Mesendoderm (in vitro differentiated cells): Measurements from ENCODE around the gene TBC1D1.

Experiments used
- DNase-seq: peaks from one replicate; pipeline ENCODE4 v3.0.0; 2013
- H2AK5ac ChIP-seq: 2 replicates; pipeline ENCODE4 v1.6.1; 2013; ENCODE audit warnings: low read length, inconsistent platforms
- H2BK120ac ChIP-seq: 2 replicates; pipeline ENCODE4 v1.6.1; 2013; ENCODE audit warnings: low read depth, mild to moderate bottlenecking, low read length, moderate library complexity, mixed read lengths
- H2BK15ac ChIP-seq: replicated peaks from 2 replicates; pipeline ENCODE4 v1.6.1; 2013; ENCODE audit warnings: low read depth, mild to moderate bottlenecking, moderate library complexity
- H2BK5ac ChIP-seq: 2 replicates; pipeline ENCODE4 v1.6.1; 2013; ENCODE audit warnings: low read length, inconsistent platforms
- H3K18ac ChIP-seq: 2 replicates; pipeline ENCODE4 v1.6.1; 2013; ENCODE audit warnings: mild to moderate bottlenecking, low read length, mixed read lengths
- H3K23ac ChIP-seq: one replicate; pipeline ENCODE4 v1.6.1; 2013; ENCODE audit warnings: low read length
- H3K27ac ChIP-seq: 2 replicates; pipeline ENCODE4 v1.5.1; 2013; ENCODE audit warnings: low read depth, mild to moderate bottlenecking, inconsistent platforms, low read length, moderate library complexity
- H3K27me3 ChIP-seq: 2 replicates; pipeline ENCODE4 v1.6.1; 2013; ENCODE audit warnings: low read length, control low read depth, mild to moderate bottlenecking, inconsistent platforms; ENCODE audit not compliant: insufficient read depth, poor library complexity
- H3K36me3 ChIP-seq: 2 replicates; pipeline ENCODE4 v1.6.1; 2013; ENCODE audit warnings: low read length, inconsistent platforms; ENCODE audit not compliant: control insufficient read depth, insufficient read depth
- H3K4ac ChIP-seq: one replicate; pipeline ENCODE4 v1.6.1; 2013; ENCODE audit warnings: low read depth, mild to moderate bottlenecking, low read length, moderate library complexity
- H3K4me1 ChIP-seq: 2 replicates; pipeline ENCODE4 v1.6.1; 2013; ENCODE audit warnings: low read depth, low read length, inconsistent platforms; ENCODE audit not compliant: control insufficient read depth
- H3K4me2 ChIP-seq: 2 replicates; pipeline ENCODE4 v1.6.1; 2013; ENCODE audit warnings: low read length
- H3K4me3 ChIP-seq: 2 replicates; pipeline ENCODE4 v1.5.1; 2013; ENCODE audit warnings: mild to moderate bottlenecking, low read length
- H3K56ac ChIP-seq: one replicate; pipeline ENCODE4 v1.6.1; 2013; ENCODE audit warnings: low read length
- H3K79me1 ChIP-seq: 2 replicates; pipeline ENCODE4 v1.6.1; 2013; ENCODE audit warnings: low read length, inconsistent platforms
- H3K79me2 ChIP-seq: 2 replicates; pipeline ENCODE4 v1.6.1; 2013; ENCODE audit warnings: mild to moderate bottlenecking, low read length; ENCODE audit not compliant: control insufficient read depth, insufficient read depth
- H3K9ac ChIP-seq: 2 replicates; pipeline ENCODE4 v1.6.1; 2013; ENCODE audit warnings: low read length, inconsistent platforms
- H4K5ac ChIP-seq: one replicate; pipeline ENCODE4 v1.6.1; 2013; ENCODE audit warnings: low read length
- H4K8ac ChIP-seq: one replicate; pipeline ENCODE4 v1.6.1; 2013; ENCODE audit warnings: low read depth, mild to moderate bottlenecking, control low read depth, low read length, moderate library complexity
- WGBS: extraction: QIAGEN DNeasy Blood & Tissue Kit; methylation state at CpG from one replicate; pipeline ENCODE4 v1.1.7; 2013; ENCODE audit warnings: low lambda C conversion rate, missing lambda C conversion rate; ENCODE audit not compliant: insufficient coverage; ENCODE audit errors: extremely low coverage; 5-methylcytosine and 5-hydroxymethylcytosine counted together

TBC1D1 gene

GRCh38 chr4:38179690-38180377 lies 288.9 kb downstream of the TBC1D1 start:
- Histone ChIP-seq H3K79me1 (no peaks in the 10 kb centered on the region), H2BK5ac (no peak overlapping the region), H2BK120ac (no peak overlapping the region), H2BK15ac (no peak overlapping the region), H3K23ac (no peak overlapping the region), H3K56ac (no peak overlapping the region), H3K4me1 (no peaks in the 10 kb centered on the region), H4K5ac (no peak overlapping the region), H4K8ac (no peak overlapping the region), H3K27ac (no peak overlapping the region), H3K4me2 (no peak overlapping the region), H3K36me3 (no peaks in the 10 kb centered on the region), H3K9ac (no peak overlapping the region), H3K79me2 (no peaks in the 10 kb centered on the region), H2AK5ac (no peak overlapping the region), H3K4ac (no peak overlapping the region), H3K4me3 (no peak overlapping the region), H3K18ac (no peak overlapping the region), H3K27me3 (no peaks in the 10 kb centered on the region)
- DNase-seq, result peak; percentile 74
- no CpG with 5 or more reads among the region's 6 CpGs for WGBS

- Histone ChIP-seq H3K56ac (no peak overlapping the region), H3K27me3 (no peaks in the 10 kb centered on the region), H3K4ac (no peak overlapping the region), H3K36me3 (no peaks in the 10 kb centered on the region), H3K23ac (no peak overlapping the region), H4K8ac (no peak overlapping the region), H2BK120ac (no peak overlapping the region), H3K4me3 (no peak overlapping the region), H4K5ac (no peak overlapping the region), H2AK5ac (no peak overlapping the region), H3K18ac (no peak overlapping the region), H3K4me2 (no peak overlapping the region), H2BK15ac (no peak overlapping the region), H2BK5ac (no peak overlapping the region), H3K4me1 (no peaks in the 10 kb centered on the region), H3K79me2 (no peaks in the 10 kb centered on the region), H3K27ac (no peak overlapping the region), H3K9ac (no peak overlapping the region), H3K79me1 (no peaks in the 10 kb centered on the region)
- peak; percentile 56 for DNase-seq
- WGBS, result no CpG with 5 or more reads among the region's 2 CpGs
These were observed 289.6 kb downstream of the TBC1D1 start for GRCh38 chr4:38180456-38180855.

GRCh38 chr4:38181286-38181685 lies 290.4 kb downstream of the TBC1D1 start:
- no CpG with 5 or more reads among the region's 3 CpGs for WGBS
- Histone ChIP-seq H3K36me3 (no peaks in the 10 kb centered on the region), H3K4me1 (no peaks in the 10 kb centered on the region), H3K56ac (no peak overlapping the region), H4K8ac (no peak overlapping the region), H3K27ac (no peak overlapping the region), H2AK5ac (no peak overlapping the region), H3K4ac (no peak overlapping the region), H4K5ac (no peak overlapping the region), H3K23ac (no peak overlapping the region), H3K79me2 (no peaks in the 10 kb centered on the region), H3K79me1 (no peaks in the 10 kb centered on the region), H2BK120ac (no peak overlapping the region), H2BK15ac (no peak overlapping the region), H3K9ac (no peak overlapping the region), H3K27me3 (no peaks in the 10 kb centered on the region), H3K18ac (no peak overlapping the region), H2BK5ac (no peak overlapping the region), H3K4me2 (no peak overlapping the region), H3K4me3 (no peak overlapping the region)
- DNase-seq, result no peak

- no peak for DNase-seq
- H4K5ac ChIP-seq, result no peak overlapping the region
- H3K4me1 ChIP-seq, result no peaks in the 10 kb centered on the region
- no peak overlapping the region for H3K4me3 ChIP-seq
- no peak overlapping the region for H2BK120ac ChIP-seq
- H3K36me3 ChIP-seq, result no peaks in the 10 kb centered on the region
- no peak overlapping the region for H2BK15ac ChIP-seq
- no peak overlapping the region for H3K4me2 ChIP-seq
- H3K56ac ChIP-seq, result no peak overlapping the region
- no peak overlapping the region for H2AK5ac ChIP-seq
- H3K27me3 ChIP-seq, result no peaks in the 10 kb centered on the region
- no peak overlapping the region for H3K23ac ChIP-seq
- no peak overlapping the region for H4K8ac ChIP-seq
- H3K27ac ChIP-seq, result no peak overlapping the region
- no CpG with 5 or more reads among the region's 40 CpGs for WGBS
- no peak overlapping the region for H3K18ac ChIP-seq
- H3K4ac ChIP-seq, result no peak overlapping the region
- no peaks in the 10 kb centered on the region for H3K79me1 ChIP-seq
- H3K9ac ChIP-seq, result no peak overlapping the region
- H2BK5ac ChIP-seq, result no peak overlapping the region
- no peaks in the 10 kb centered on the region for H3K79me2 ChIP-seq
These were observed 291.6 kb downstream of the TBC1D1 start for GRCh38 chr4:38182334-38182998.

GRCh38 chr4:38184404-38184803 lies 293.5 kb downstream of the TBC1D1 start:
- no CpG with 5 or more reads among the region's 8 CpGs for WGBS
- Histone ChIP-seq H2BK15ac (no peak overlapping the region), H3K9ac (no peak overlapping the region), H2BK120ac (no peak overlapping the region), H3K27ac (no peak overlapping the region), H3K4ac (no peak overlapping the region), H3K4me2 (no peak overlapping the region), H4K8ac (no peak overlapping the region), H2AK5ac (no peak overlapping the region), H3K18ac (no peak overlapping the region), H2BK5ac (no peak overlapping the region), H3K4me3 (no peak overlapping the region), H4K5ac (no peak overlapping the region), H3K4me1 (no peaks in the 10 kb centered on the region), H3K27me3 (no peaks in the 10 kb centered on the region), H3K23ac (no peak overlapping the region), H3K79me1 (no peaks in the 10 kb centered on the region), H3K36me3 (no peaks in the 10 kb centered on the region), H3K56ac (no peak overlapping the region), H3K79me2 (no peaks in the 10 kb centered on the region)
- DNase-seq, result peak; percentile 5
